ENCODE data around the gene MADCAM1. TPM values are rescaled to one million over a fixed set of nuclear protein-coding genes. Genes with fewer than 3 reads are reported as not detected.

The MADCAM1 gene
- total and polyA plus RNA-seq, 2 of the 8 experiments (the other 6 are each of a cell fraction or from before 2014, with no cell fraction given) = 2.3 to 3.0 TPM

DNA sequence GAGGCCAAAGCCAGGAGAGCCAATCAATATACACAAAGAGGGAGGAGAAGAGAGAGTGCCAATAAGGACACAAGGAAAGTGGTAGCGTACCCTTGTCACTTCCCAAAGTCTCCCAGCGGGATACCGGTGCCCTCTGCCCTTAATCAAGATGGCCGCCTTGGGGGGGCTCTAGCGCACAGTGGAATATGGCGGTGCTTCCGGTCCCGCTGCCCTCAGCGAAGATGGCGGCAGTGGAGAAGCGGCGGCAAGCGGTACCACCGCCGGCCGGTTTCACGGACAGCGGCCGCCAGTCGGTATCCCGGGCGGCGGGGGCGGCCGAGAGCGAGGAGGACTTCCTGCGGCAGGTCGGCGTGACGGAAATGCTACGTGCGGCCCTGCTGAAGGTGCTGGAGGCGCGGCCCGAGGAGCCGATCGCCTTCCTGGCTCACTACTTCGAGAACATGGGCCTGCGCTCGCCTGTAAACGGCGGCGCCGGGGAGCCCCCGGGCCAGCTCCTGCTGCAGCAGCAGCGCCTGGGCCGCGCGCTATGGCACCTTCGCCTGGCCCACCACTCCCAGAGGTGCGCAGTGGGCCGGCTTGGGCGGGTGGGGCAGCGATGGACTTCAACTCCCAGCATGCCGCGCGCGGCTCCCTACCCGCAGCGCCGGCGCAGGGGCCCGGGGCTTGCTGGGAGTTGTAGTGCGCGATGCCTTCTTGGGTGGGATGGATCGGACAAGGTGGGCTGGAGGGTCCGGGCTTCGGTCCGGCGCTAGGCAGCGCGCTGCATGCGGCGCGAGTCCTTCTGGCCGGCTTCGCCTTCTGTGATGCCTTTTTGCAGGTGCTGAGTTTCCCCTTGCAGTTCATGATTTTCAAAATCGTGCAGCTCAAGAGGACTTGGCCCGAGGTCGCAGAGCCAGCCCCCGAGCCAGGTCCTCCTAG, 11.3 kb downstream of the MADCAM1 start, which contains the start of gene TPGS1 (continued):
- TF ChIP-seq TAF7 (optimal IDR thresholded peaks at IDR 0.05; ENCODE audit: borderline replicate concordance, low read depth, low read length) (no peak), SUZ12 (IDR thresholded peaks at IDR 0.05; ENCODE audit: low read length) (no peak), YY1 (IDR thresholded peaks at IDR 0.05; ENCODE audit: low read depth, low read length) (peak; percentile 100), ASH2L (IDR thresholded peaks at IDR 0.05; ENCODE audit: low read length) (peak; percentile 87), CBX5 (IDR thresholded peaks at IDR 0.05; ENCODE audit: low read depth, low read length) (no peak), CTBP2 (IDR thresholded peaks at IDR 0.05; ENCODE audit: borderline replicate concordance, insufficient read depth, insufficient read length, low read length) (no peak), BCL11A (IDR thresholded peaks at IDR 0.05; ENCODE audit: low read depth in 2 of 2, low read length in 2 of 2) (no peak), SP1 (IDR thresholded peaks at IDR 0.05; ENCODE audit: low read depth, low read length) (peak; percentile 51; the same call in 1 of the 2 replicates), CBX8 (IDR thresholded peaks at IDR 0.05; ENCODE audit: borderline replicate concordance, low read depth, low read length) (no peak), GABPA (IDR thresholded peaks at IDR 0.05; ENCODE audit: borderline replicate concordance, insufficient read depth, low read length) (peak; percentile 79), RFX5 (IDR thresholded peaks at IDR 0.05; ENCODE audit: borderline replicate concordance, low read depth, low read length) (no peak)
- TF ChIP-seq, protein P1, sequence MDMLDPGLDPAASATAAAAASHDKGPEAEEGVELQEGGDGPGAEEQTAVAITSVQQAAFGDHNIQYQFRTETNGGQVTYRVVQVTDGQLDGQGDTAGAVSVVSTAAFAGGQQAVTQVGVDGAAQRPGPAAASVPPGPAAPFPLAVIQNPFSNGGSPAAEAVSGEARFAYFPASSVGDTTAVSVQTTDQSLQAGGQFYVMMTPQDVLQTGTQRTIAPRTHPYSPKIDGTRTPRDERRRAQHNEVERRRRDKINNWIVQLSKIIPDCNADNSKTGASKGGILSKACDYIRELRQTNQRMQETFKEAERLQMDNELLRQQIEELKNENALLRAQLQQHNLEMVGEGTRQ (IDR thresholded peaks at IDR 0.05; ENCODE audit: low read length) = no peak
